IPS-NIHi7 (cell line): ENCODE data around the gene SEPTIN8.

Source experiments
- DNase-seq: peaks from one replicate; pipeline ENCODE4 v3.0.0; 2012; ENCODE audit warnings: mixed read lengths; ENCODE audit errors: extremely low spot score

The SEPTIN8 gene

GRCh38 chr5:132782101-132782500 is 5.1 kb upstream of the SEPTIN8 start:
- DNase-seq, result no peak

- DNase-seq, result no peak
Observed at GRCh38 chr5:132781029-132781428, 4.0 kb upstream of the SEPTIN8 start.

- DNase-seq, result no peak
Observed at GRCh38 chr5:132780577-132780976, 3.5 kb upstream of the SEPTIN8 start.

GRCh38 chr5:132779961-132780360 is 2.9 kb upstream of the SEPTIN8 start:
- no peak for DNase-seq

GRCh38 chr5:132778856-132779255 is 1.8 kb upstream of the SEPTIN8 start:
- no peak for DNase-seq

- DNase-seq, result no peak
Observed at GRCh38 chr5:132778129-132778528, 1.1 kb upstream of the SEPTIN8 start.

GRCh38 chr5:132776938-132777208 is 166 bp downstream of the SEPTIN8 start:
- DNase-seq, result no peak

GRCh38 chr5:132776131-132776937 is 705 bp downstream of the SEPTIN8 start:
- peak; percentile 36 for DNase-seq

GRCh38 chr5:132775476-132775961 is 1.5 kb downstream of the SEPTIN8 start:
- DNase-seq, result no peak

GRCh38 chr5:132774896-132775295 is 2.1 kb downstream of the SEPTIN8 start:
- no peak for DNase-seq

GRCh38 chr5:132774406-132774805 is 2.6 kb downstream of the SEPTIN8 start:
- DNase-seq, result no peak

GRCh38 chr5:132773601-132774355 is 3.3 kb downstream of the SEPTIN8 start:
- DNase-seq, result no peak

GRCh38 chr5:132773114-132773513 is 3.9 kb downstream of the SEPTIN8 start:
- no peak for DNase-seq

- DNase-seq, result no peak
Observed at GRCh38 chr5:132772291-132773070, 4.6 kb downstream of the SEPTIN8 start.

GRCh38 chr5:132771503-132771998 is 5.5 kb downstream of the SEPTIN8 start:
- peak; percentile 65 for DNase-seq

GRCh38 chr5:132770476-132771159 is 6.4 kb downstream of the SEPTIN8 start:
- peak; percentile 31 for DNase-seq

- DNase-seq, result no peak
Observed at GRCh38 chr5:132768485-132768868, 8.6 kb downstream of the SEPTIN8 start.

- DNase-seq, result no peak
Observed at GRCh38 chr5:132767150-132767549, 9.9 kb downstream of the SEPTIN8 start.

GRCh38 chr5:132766806-132767055 is 10.3 kb downstream of the SEPTIN8 start:
- DNase-seq, result no peak

GRCh38 chr5:132766020-132766805 is 10.8 kb downstream of the SEPTIN8 start:
- no peak for DNase-seq
